ENCODE results near the gene MKS1.

The MKS1 gene

DNA sequence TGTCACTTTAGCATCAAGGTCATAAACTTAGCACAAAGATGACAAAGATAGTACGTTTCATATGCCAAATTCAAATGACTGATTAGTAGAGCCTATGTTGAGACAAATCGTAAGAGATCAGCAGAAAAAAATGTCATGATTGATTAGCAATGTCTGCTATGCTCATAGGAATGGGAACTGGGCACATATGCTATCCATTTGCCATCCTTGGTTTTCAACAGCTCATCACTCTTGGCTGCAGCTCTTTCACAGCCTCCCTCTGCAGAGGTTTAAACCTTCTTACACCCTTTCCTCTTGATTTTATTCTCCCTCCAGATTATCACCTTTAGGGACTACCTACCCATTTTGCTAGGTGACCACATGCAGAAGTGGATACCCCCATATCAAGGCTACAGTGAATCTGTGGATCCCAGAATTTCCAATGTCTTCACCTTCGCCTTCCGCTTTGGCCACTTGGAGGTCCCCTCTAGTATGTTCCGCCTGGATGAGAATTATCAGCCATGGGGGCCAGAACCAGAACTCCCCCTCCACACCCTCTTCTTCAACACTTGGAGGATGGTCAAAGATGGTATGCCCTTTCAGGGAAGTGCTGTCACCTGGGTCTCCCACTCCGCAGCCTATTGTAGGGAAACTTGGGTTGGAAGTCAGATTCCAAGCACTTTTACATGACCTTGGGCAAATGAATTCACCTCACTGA is 45.5 kb upstream of the MKS1 start:
- H3K23ac ChIP-seq (ENCODE audit: low read length) = no peak overlapping the region
- DNase-seq = no peak
- H3K27ac ChIP-seq (ENCODE audit: low read depth, low read length) = no peak overlapping the region
- H3K56ac ChIP-seq (ENCODE audit: low read length) = no peak overlapping the region
- H3K9ac ChIP-seq (ENCODE audit: low read length) = no peak overlapping the region
- no peak overlapping the region for H2BK120ac ChIP-seq (ENCODE audit: low read depth, low read length)
- no peak overlapping the region for H4K5ac ChIP-seq (ENCODE audit: low read length)
- no peak overlapping the region for H2BK15ac ChIP-seq (replicated peaks; ENCODE audit: low read depth)
- no peaks in the 10 kb centered on the region for H3K79me1 ChIP-seq (ENCODE audit: low read length)
- H3K4me3 ChIP-seq (ENCODE audit: low read length) = no peak overlapping the region
- H3K27me3 ChIP-seq (ENCODE audit: insufficient read depth, low read length, poor library complexity) = no peaks in the 10 kb centered on the region
- no CpG with 5 or more reads among the region's 6 CpGs for WGBS (ENCODE audit: extremely low coverage, insufficient coverage, low lambda C conversion rate)
- no peak overlapping the region for H2AK5ac ChIP-seq (ENCODE audit: low read length)
- H4K8ac ChIP-seq (ENCODE audit: low read depth, low read length) = no peak overlapping the region
- no peak overlapping the region for H2BK5ac ChIP-seq (ENCODE audit: low read length)
- H3K36me3 ChIP-seq (ENCODE audit: control insufficient read depth, insufficient read depth, low read length) = no peaks in the 10 kb centered on the region
- H3K4me2 ChIP-seq (ENCODE audit: low read length) = no peak overlapping the region
- no peak overlapping the region for H3K4ac ChIP-seq (ENCODE audit: low read depth, low read length)
- H3K4me1 ChIP-seq (ENCODE audit: control insufficient read depth, low read depth, low read length) = no peaks in the 10 kb centered on the region
- no peaks in the 10 kb centered on the region for H3K79me2 ChIP-seq (ENCODE audit: control insufficient read depth, insufficient read depth, low read length)
- no peak overlapping the region for H3K18ac ChIP-seq (ENCODE audit: low read length)

DNA sequence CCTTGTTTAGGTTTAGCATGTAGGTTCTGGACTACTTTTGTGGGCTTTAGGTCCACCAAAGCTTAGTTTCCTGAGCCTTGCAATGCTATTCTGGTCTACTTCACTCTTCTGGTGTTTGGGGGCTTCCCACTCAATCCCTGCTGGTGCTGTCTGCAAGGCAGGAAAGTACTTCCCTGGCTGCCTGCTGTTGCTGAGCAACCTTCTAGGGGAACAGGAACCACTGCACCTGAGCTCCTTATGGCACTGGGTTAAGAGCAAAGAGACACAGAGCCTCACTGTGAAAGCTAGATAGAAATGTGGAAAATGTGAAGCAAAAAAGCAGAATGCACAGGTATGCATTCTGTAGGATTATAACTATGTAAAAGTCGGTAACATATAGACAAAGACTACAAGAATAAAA is 44.7 kb upstream of the MKS1 start:
- no peak overlapping the region for H3K27ac ChIP-seq (ENCODE audit: low read depth, low read length)
- no peak overlapping the region for H2BK15ac ChIP-seq (replicated peaks; ENCODE audit: low read depth)
- H4K8ac ChIP-seq (ENCODE audit: low read depth, low read length) = no peak overlapping the region
- no peak overlapping the region for H3K9ac ChIP-seq (ENCODE audit: low read length)
- H3K27me3 ChIP-seq (ENCODE audit: insufficient read depth, low read length, poor library complexity) = no peaks in the 10 kb centered on the region
- no CpG with 5 or more reads among the region's 1 CpG for WGBS (ENCODE audit: extremely low coverage, insufficient coverage, low lambda C conversion rate)
- H3K36me3 ChIP-seq (ENCODE audit: control insufficient read depth, insufficient read depth, low read length) = no peaks in the 10 kb centered on the region
- H3K18ac ChIP-seq (ENCODE audit: low read length) = no peak overlapping the region
- no peak for DNase-seq
- H2BK5ac ChIP-seq (ENCODE audit: low read length) = no peak overlapping the region
- no peak overlapping the region for H3K4me3 ChIP-seq (ENCODE audit: low read length)
- H3K23ac ChIP-seq (ENCODE audit: low read length) = no peak overlapping the region
- H2AK5ac ChIP-seq (ENCODE audit: low read length) = no peak overlapping the region
- no peaks in the 10 kb centered on the region for H3K4me1 ChIP-seq (ENCODE audit: control insufficient read depth, low read depth, low read length)
- no peak overlapping the region for H4K5ac ChIP-seq (ENCODE audit: low read length)
- H3K79me2 ChIP-seq (ENCODE audit: control insufficient read depth, insufficient read depth, low read length) = no peaks in the 10 kb centered on the region
- H3K4me2 ChIP-seq (ENCODE audit: low read length) = no peak overlapping the region
- H3K4ac ChIP-seq (ENCODE audit: low read depth, low read length) = no peak overlapping the region
- no peaks in the 10 kb centered on the region for H3K79me1 ChIP-seq (ENCODE audit: low read length)
- no peak overlapping the region for H3K56ac ChIP-seq (ENCODE audit: low read length)
- H2BK120ac ChIP-seq (ENCODE audit: low read depth, low read length) = no peak overlapping the region

DNA sequence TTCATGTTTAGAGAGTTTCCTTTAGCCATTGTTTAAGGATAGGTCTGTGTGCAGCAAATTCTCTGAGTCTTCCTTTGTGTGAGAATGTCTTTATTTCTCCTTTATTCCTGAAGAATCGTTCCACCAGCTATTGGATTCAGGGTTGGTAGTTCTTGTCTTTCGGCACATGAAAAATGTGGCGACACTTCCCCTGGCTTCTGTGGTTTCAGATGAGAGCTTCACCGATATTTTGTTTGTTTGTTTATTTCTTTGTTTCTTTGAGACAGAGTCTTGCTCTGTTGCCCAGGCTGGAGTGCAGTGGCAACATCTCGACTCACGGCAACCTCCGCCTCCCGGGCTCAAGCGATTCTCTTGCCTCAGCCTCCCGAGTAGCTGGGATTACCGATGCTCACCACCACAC is 43.1 kb upstream of the MKS1 start:
- H4K5ac ChIP-seq (ENCODE audit: low read length) = no peak overlapping the region
- H2BK15ac ChIP-seq (replicated peaks; ENCODE audit: low read depth) = no peak overlapping the region
- no CpG with 5 or more reads among the region's 11 CpGs for WGBS (ENCODE audit: extremely low coverage, insufficient coverage, low lambda C conversion rate)
- no peak overlapping the region for H3K9ac ChIP-seq (ENCODE audit: low read length)
- H2AK5ac ChIP-seq (ENCODE audit: low read length) = no peak overlapping the region
- H3K4me3 ChIP-seq (ENCODE audit: low read length) = no peak overlapping the region
- no peaks in the 10 kb centered on the region for H3K4me1 ChIP-seq (ENCODE audit: control insufficient read depth, low read depth, low read length)
- no peak overlapping the region for H3K23ac ChIP-seq (ENCODE audit: low read length)
- no peak overlapping the region for H3K4ac ChIP-seq (ENCODE audit: low read depth, low read length)
- no peak overlapping the region for H3K18ac ChIP-seq (ENCODE audit: low read length)
- H3K27me3 ChIP-seq (ENCODE audit: insufficient read depth, low read length, poor library complexity) = no peaks in the 10 kb centered on the region
- H2BK120ac ChIP-seq (ENCODE audit: low read depth, low read length) = no peak overlapping the region
- H3K27ac ChIP-seq (ENCODE audit: low read depth, low read length) = no peak overlapping the region
- H3K79me1 ChIP-seq (ENCODE audit: low read length) = no peaks in the 10 kb centered on the region
- no peaks in the 10 kb centered on the region for H3K79me2 ChIP-seq (ENCODE audit: control insufficient read depth, insufficient read depth, low read length)
- no peaks in the 10 kb centered on the region for H3K36me3 ChIP-seq (ENCODE audit: control insufficient read depth, insufficient read depth, low read length)
- H2BK5ac ChIP-seq (ENCODE audit: low read length) = no peak overlapping the region
- H3K4me2 ChIP-seq (ENCODE audit: low read length) = no peak overlapping the region
- H4K8ac ChIP-seq (ENCODE audit: low read depth, low read length) = no peak overlapping the region
- no peak for DNase-seq
- no peak overlapping the region for H3K56ac ChIP-seq (ENCODE audit: low read length)

DNA sequence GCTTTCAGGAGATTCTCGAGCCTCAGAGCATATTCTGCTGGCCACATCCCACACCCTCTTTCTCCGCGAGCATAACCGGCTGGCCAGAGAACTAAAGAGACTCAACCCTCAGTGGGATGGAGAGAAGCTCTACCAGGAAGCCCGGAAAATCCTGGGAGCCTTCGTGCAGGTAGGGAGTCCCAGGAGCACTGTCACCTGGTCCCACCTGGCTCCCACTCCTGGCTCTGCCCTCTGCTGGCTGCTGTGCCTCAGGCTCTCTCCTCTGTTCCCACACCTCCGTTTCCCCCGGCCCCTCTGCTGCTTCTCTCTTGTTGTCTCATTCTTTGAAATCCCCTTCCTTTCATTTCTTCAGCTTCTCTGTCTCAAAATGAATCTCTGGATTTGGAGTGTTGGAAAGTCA is 35.7 kb upstream of the MKS1 start:
- H2BK120ac ChIP-seq (ENCODE audit: low read depth, low read length) = no peak overlapping the region
- H2AK5ac ChIP-seq (ENCODE audit: low read length) = no peak overlapping the region
- H4K5ac ChIP-seq (ENCODE audit: low read length) = no peak overlapping the region
- no peak overlapping the region for H3K23ac ChIP-seq (ENCODE audit: low read length)
- no peak overlapping the region for H4K8ac ChIP-seq (ENCODE audit: low read depth, low read length)
- no peak overlapping the region for H3K4me3 ChIP-seq (ENCODE audit: low read length)
- H3K9ac ChIP-seq (ENCODE audit: low read length) = no peak overlapping the region
- no peaks in the 10 kb centered on the region for H3K79me2 ChIP-seq (ENCODE audit: control insufficient read depth, insufficient read depth, low read length)
- no peak overlapping the region for H2BK15ac ChIP-seq (replicated peaks; ENCODE audit: low read depth)
- H3K27ac ChIP-seq (ENCODE audit: low read depth, low read length) = no peak overlapping the region
- DNase-seq = peak; percentile 46
- H3K4me2 ChIP-seq (ENCODE audit: low read length) = no peak overlapping the region
- WGBS (ENCODE audit: extremely low coverage, insufficient coverage, low lambda C conversion rate) = no CpG with 5 or more reads among the region's 8 CpGs
- H3K4me1 ChIP-seq (ENCODE audit: control insufficient read depth, low read depth, low read length) = no peaks in the 10 kb centered on the region
- no peaks in the 10 kb centered on the region for H3K79me1 ChIP-seq (ENCODE audit: low read length)
- no peak overlapping the region for H3K4ac ChIP-seq (ENCODE audit: low read depth, low read length)
- H3K56ac ChIP-seq (ENCODE audit: low read length) = no peak overlapping the region
- no peak overlapping the region for H2BK5ac ChIP-seq (ENCODE audit: low read length)
- peaks cover 6% of the 10 kb centered on the region for H3K27me3 ChIP-seq (ENCODE audit: insufficient read depth, low read length, poor library complexity)
- H3K18ac ChIP-seq (ENCODE audit: low read length) = no peak overlapping the region
- no peaks in the 10 kb centered on the region for H3K36me3 ChIP-seq (ENCODE audit: control insufficient read depth, insufficient read depth, low read length)

DNA sequence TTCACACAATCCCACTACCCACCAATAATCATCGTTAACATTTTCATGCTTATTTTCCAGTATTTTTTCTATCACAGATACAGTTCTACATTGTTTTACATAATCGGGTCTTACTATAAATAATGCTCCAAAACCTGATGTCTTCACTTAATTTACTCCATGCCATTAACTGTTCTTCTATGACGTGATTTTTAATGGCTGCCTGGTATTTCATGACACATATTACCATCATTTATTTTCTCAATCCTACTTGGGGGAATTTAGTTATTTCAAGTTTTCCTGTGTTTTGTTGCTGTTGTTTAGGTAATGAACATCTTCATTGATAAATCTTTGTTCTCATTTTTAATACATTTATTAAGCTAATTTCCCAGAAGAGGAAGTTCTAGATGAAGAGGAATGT is 34.0 kb upstream of the MKS1 start:
- Histone ChIP-seq H4K5ac (ENCODE audit: low read length) (no peak overlapping the region), H3K56ac (ENCODE audit: low read length) (no peak overlapping the region), H3K27ac (ENCODE audit: low read depth, low read length) (no peak overlapping the region), H2BK15ac (replicated peaks; ENCODE audit: low read depth) (no peak overlapping the region), H2BK5ac (ENCODE audit: low read length) (no peak overlapping the region), H3K9ac (ENCODE audit: low read length) (no peak overlapping the region), H2AK5ac (ENCODE audit: low read length) (no peak overlapping the region), H3K27me3 (ENCODE audit: insufficient read depth, low read length, poor library complexity) (peaks cover 18% of the 10 kb centered on the region), H3K18ac (ENCODE audit: low read length) (no peak overlapping the region), H3K23ac (ENCODE audit: low read length) (no peak overlapping the region), H2BK120ac (ENCODE audit: low read depth, low read length) (no peak overlapping the region), H3K79me2 (ENCODE audit: control insufficient read depth, insufficient read depth, low read length) (no peaks in the 10 kb centered on the region), H4K8ac (ENCODE audit: low read depth, low read length) (no peak overlapping the region), H3K4me3 (ENCODE audit: low read length) (no peak overlapping the region), H3K79me1 (ENCODE audit: low read length) (no peaks in the 10 kb centered on the region), H3K36me3 (ENCODE audit: control insufficient read depth, insufficient read depth, low read length) (no peaks in the 10 kb centered on the region), H3K4me1 (ENCODE audit: control insufficient read depth, low read depth, low read length) (no peaks in the 10 kb centered on the region), H3K4ac (ENCODE audit: low read depth, low read length) (no peak overlapping the region), H3K4me2 (ENCODE audit: low read length) (no peak overlapping the region)
- no peak for DNase-seq
- 100% methylated on average over 2 of the region's 3 CpGs for WGBS (ENCODE audit: extremely low coverage, insufficient coverage, low lambda C conversion rate)

DNA sequence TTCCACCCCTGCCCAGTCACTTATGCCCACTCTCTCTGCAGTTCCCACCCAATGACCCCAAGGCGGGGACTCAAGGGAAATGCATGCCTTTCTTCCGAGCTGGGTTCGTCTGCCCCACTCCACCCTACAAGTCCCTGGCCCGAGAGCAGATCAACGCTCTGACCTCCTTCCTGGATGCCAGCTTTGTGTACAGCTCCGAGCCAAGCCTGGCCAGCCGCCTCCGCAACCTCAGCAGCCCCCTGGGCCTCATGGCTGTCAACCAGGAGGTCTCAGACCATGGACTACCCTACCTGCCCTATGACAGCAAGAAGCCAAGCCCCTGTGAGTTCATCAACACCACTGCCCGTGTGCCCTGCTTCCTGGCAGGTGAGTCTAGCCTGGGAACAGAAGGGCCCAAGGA is 33.1 kb upstream of the MKS1 start:
- Histone ChIP-seq H3K23ac (ENCODE audit: low read length) (no peak overlapping the region), H3K79me2 (ENCODE audit: control insufficient read depth, insufficient read depth, low read length) (no peaks in the 10 kb centered on the region), H2AK5ac (ENCODE audit: low read length) (no peak overlapping the region), H3K27me3 (ENCODE audit: insufficient read depth, low read length, poor library complexity) (peaks cover 20% of the 10 kb centered on the region), H3K79me1 (ENCODE audit: low read length) (no peaks in the 10 kb centered on the region), H3K18ac (ENCODE audit: low read length) (no peak overlapping the region), H3K4me2 (ENCODE audit: low read length) (no peak overlapping the region), H2BK15ac (replicated peaks; ENCODE audit: low read depth) (no peak overlapping the region), H2BK5ac (ENCODE audit: low read length) (no peak overlapping the region), H3K56ac (ENCODE audit: low read length) (no peak overlapping the region), H2BK120ac (ENCODE audit: low read depth, low read length) (no peak overlapping the region), H4K8ac (ENCODE audit: low read depth, low read length) (no peak overlapping the region), H3K9ac (ENCODE audit: low read length) (no peak overlapping the region), H4K5ac (ENCODE audit: low read length) (no peak overlapping the region), H3K4ac (ENCODE audit: low read depth, low read length) (no peak overlapping the region), H3K36me3 (ENCODE audit: control insufficient read depth, insufficient read depth, low read length) (no peaks in the 10 kb centered on the region), H3K4me3 (ENCODE audit: low read length) (no peak overlapping the region), H3K27ac (ENCODE audit: low read depth, low read length) (no peak overlapping the region), H3K4me1 (ENCODE audit: control insufficient read depth, low read depth, low read length) (no peaks in the 10 kb centered on the region)
- no CpG with 5 or more reads among the region's 9 CpGs for WGBS (ENCODE audit: extremely low coverage, insufficient coverage, low lambda C conversion rate)
- no peak for DNase-seq
